Measurements from ENCODE around the gene IFFO2. TPM values are rescaled to one million over a fixed set of nuclear protein-coding genes. Genes with fewer than 3 reads are reported as not detected.

The IFFO2 gene
- total RNA-seq, 3 donors from 2014 or later (not counting 1 experiment from before 2014, with no cell fraction given): 52.4 to 105 (median 66.5) TPM

- H3K36me3 ChIP-seq (ENCODE audit: control insufficient read depth, insufficient read depth, low read length): no peaks in the 10 kb centered on the region
- no peak for ATAC-seq
- H3K4me3 Mint-ChIP-seq: no peak overlapping the region
- H3K4me1 Mint-ChIP-seq: no peaks in the 10 kb centered on the region
- H3K27ac Mint-ChIP-seq: no peak overlapping the region
- no peaks in the 10 kb centered on the region for H3K9me3 Mint-ChIP-seq
- H3K4me3 ChIP-seq (ENCODE audit: low read length): no peak overlapping the region
- 85% methylated on average over 7 of the region's 7 CpGs for WGBS (ENCODE audit: insufficient coverage)
- intact Hi-C loops (cut with micrococcal nuclease): no loop called here
- H3K27me3 ChIP-seq (ENCODE audit: control insufficient read depth, insufficient read depth, low read length): no peaks in the 10 kb centered on the region
- no peaks in the 10 kb centered on the region for H3K9me3 ChIP-seq (ENCODE audit: control insufficient read depth, insufficient read depth, low read length)
- no peak for DNase-seq
- H3K27me3 Mint-ChIP-seq (ENCODE audit: low read depth in 2 of 2): no peaks in the 10 kb centered on the region
- TF ChIP-seq CTCF (IDR thresholded peaks at IDR 0.05): no peak
- no peaks in the 10 kb centered on the region for H3K4me1 ChIP-seq (ENCODE audit: control insufficient read depth, insufficient read depth, low read length)
- H3K27ac ChIP-seq (ENCODE audit: low read length): no peak overlapping the region
- no peaks in the 10 kb centered on the region for H3K36me3 Mint-ChIP-seq
These were observed 65.1 kb downstream of the IFFO2 start for GRCh38 chr1:18891426-18891780.

DNA sequence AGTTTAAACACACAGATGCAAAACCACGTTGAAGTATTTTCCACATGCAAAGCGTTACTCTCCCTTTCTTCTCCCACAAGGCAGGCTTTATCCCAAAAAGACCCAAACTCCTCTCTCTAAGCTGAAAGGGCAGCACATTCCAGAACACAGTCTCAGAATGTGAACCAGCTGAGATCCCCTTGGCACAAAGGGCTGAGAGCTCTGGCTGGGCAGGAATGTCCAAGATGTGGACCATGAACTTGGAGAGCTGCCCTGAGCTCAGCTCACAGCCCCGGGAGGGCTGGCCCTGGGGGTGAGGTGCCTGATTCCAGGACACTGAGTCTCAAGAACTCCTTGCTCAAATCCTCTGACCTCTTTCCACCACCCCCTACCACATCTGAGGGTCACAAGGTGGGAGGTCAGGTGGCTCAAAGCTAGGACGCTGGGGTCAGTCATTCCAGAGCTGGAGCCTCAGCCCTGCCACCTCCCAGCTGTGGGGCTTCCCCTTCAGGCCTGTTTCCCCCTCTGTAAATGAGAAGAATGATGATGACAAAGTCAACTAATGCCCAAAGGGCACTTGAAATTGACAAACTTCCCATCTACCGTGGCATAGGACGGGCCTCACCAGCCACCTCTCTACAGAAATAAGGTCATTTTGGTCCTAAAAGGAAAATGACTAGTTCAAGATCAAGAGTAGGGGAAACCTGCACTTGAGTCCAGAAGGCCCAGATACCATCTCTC is 65.6 kb downstream of the IFFO2 start:
- no peaks in the 10 kb centered on the region for H3K9me3 Mint-ChIP-seq
- no peak for DNase-seq
- Histone ChIP-seq H3K36me3 (ENCODE audit: control insufficient read depth, insufficient read depth, low read length) (no peaks in the 10 kb centered on the region), H3K9me3 (ENCODE audit: control insufficient read depth, insufficient read depth, low read length) (no peaks in the 10 kb centered on the region), H3K4me1 (ENCODE audit: control insufficient read depth, insufficient read depth, low read length) (no peaks in the 10 kb centered on the region), H3K4me3 (ENCODE audit: low read length) (no peak overlapping the region), H3K27me3 (ENCODE audit: control insufficient read depth, insufficient read depth, low read length) (no peaks in the 10 kb centered on the region), H3K27ac (ENCODE audit: low read length) (no peak overlapping the region)
- 82% methylated on average over 6 of the region's 6 CpGs for WGBS (ENCODE audit: insufficient coverage)
- H3K27ac Mint-ChIP-seq: no peak overlapping the region
- no peaks in the 10 kb centered on the region for H3K4me1 Mint-ChIP-seq
- TF ChIP-seq CTCF (IDR thresholded peaks at IDR 0.05): no peak
- no peak for ATAC-seq
- H3K4me3 Mint-ChIP-seq: no peak overlapping the region
- no peaks in the 10 kb centered on the region for H3K36me3 Mint-ChIP-seq
- no peaks in the 10 kb centered on the region for H3K27me3 Mint-ChIP-seq (ENCODE audit: low read depth in 2 of 2)
- intact Hi-C loops (cut with micrococcal nuclease): no loop called here

- no peak overlapping the region for H3K4me3 ChIP-seq (ENCODE audit: low read length)
- Mint-ChIP-seq H3K4me3 (no peak overlapping the region), H3K36me3 (no peaks in the 10 kb centered on the region), H3K27me3 (ENCODE audit: low read depth in 2 of 2) (no peaks in the 10 kb centered on the region), H3K4me1 (no peaks in the 10 kb centered on the region), H3K9me3 (no peaks in the 10 kb centered on the region), H3K27ac (no peak overlapping the region)
- TF ChIP-seq CTCF (IDR thresholded peaks at IDR 0.05): no peak
- intact Hi-C loops (cut with micrococcal nuclease): no loop called here
- no peak for ATAC-seq
- 100% methylated on average over 1 of the region's 1 CpG for WGBS (ENCODE audit: insufficient coverage)
- no peak for DNase-seq
- no peaks in the 10 kb centered on the region for H3K4me1 ChIP-seq (ENCODE audit: control insufficient read depth, insufficient read depth, low read length)
- H3K27ac ChIP-seq (ENCODE audit: low read length): no peak overlapping the region
- no peaks in the 10 kb centered on the region for H3K27me3 ChIP-seq (ENCODE audit: control insufficient read depth, insufficient read depth, low read length)
- H3K9me3 ChIP-seq (ENCODE audit: control insufficient read depth, insufficient read depth, low read length): no peaks in the 10 kb centered on the region
- H3K36me3 ChIP-seq (ENCODE audit: control insufficient read depth, insufficient read depth, low read length): no peaks in the 10 kb centered on the region
These were observed 70.5 kb downstream of the IFFO2 start for GRCh38 chr1:18886003-18886335.

Data from natural killer cell (primary cell).